Heart left ventricle (tissue), 16 donors: ENCODE results near the gene CAMTA1. TPM values are rescaled to one million over a fixed set of nuclear protein-coding genes. Genes with fewer than 3 reads are reported as not detected.
"Not testable (repeated sequence)": the region's sequence is repeated elsewhere in the genome, so short reads cannot be mapped to it uniquely, and the experiment has no call there.

Experiments used
- ATAC-seq, 4 donors: fragments of 200-7000 bp; cut with Tn5 transposase; one replicate each; pipeline ENCODE4 v1.9.1; 2020 to 2022; ENCODE audit warnings: moderate library complexity in 4 of 4, mild to moderate bottlenecking in 3 of 4, moderate number of reproducible peaks in 1 of 4
- DNase-seq, 5 donors: peaks; one replicate each; pipeline ENCODE4 v3.0.0-alpha.2; 2020
- H3K27ac ChIP-seq, 12 donors: fragments of 200-600 bp; sonication (generic) in 4 of 12; one replicate each; pipeline versions ENCODE4 v1.5.0 to v1.8.0; 2016 to 2022; ENCODE audit warnings: mild to moderate bottlenecking in 2 of 12
- H3K27me3 ChIP-seq, 9 donors: fragments of 200-600 bp; sonication (generic) in 2 of 9; one replicate each; pipeline versions ENCODE4 v1.5.1 to v1.8.0; 2016 to 2022; ENCODE audit warnings: mild to moderate bottlenecking in 3 of 9
- H3K36me3 ChIP-seq, 9 donors: fragments of 200-600 bp; sonication (generic) in 2 of 9; one replicate each; pipeline versions ENCODE4 v1.5.0 to v1.8.0; 2018 to 2022; ENCODE audit warnings: mild to moderate bottlenecking in 2 of 9
- H3K4me1 ChIP-seq, 12 donors: fragments of 200-600 bp; sonication (generic) in 4 of 12; one replicate each; pipeline versions ENCODE4 v1.5.0 to v1.8.0; 2016 to 2022; ENCODE audit warnings: mild to moderate bottlenecking in 3 of 12
- H3K4me3 ChIP-seq, 12 donors: fragments of 200-600 bp; sonication (generic) in 4 of 12; one replicate each; pipeline versions ENCODE4 v1.5.0 to v1.8.0; 2017 to 2022; ENCODE audit warnings: mild to moderate bottlenecking in 9 of 12, moderate library complexity in 4 of 12
- H3K9me3 ChIP-seq, 12 donors: fragments of 200-600 bp; sonication (generic) in 4 of 12; one replicate each; pipeline versions ENCODE4 v1.5.0 to v1.8.0; 2016 to 2022; ENCODE audit warnings: mild to moderate bottlenecking in 1 of 12
- POLR2A ChIP-seq, 2 donors: fragments of 450-650 bp; IDR thresholded peaks; one replicate each; pipeline ENCODE4 v1.6.1; 2017; ENCODE audit warnings: antibody characterized with exemption in 2 of 2, mild to moderate bottlenecking in 2 of 2, moderate library complexity in 2 of 2
- WGBS, 4 donors: extraction: QIAGEN DNeasy Blood & Tissue Kit in 2 of 4; methylation state at CpG; one replicate each; pipeline versions ENCODE4 v1.1.5 to v1.1.7; 2013 to 2018; 5-methylcytosine and 5-hydroxymethylcytosine counted together
- intact Hi-C, 10 donors: fragments of 100-400 bp; cut with DNase I; formaldehyde crosslinking; loops; one replicate each; pipeline versions ENCODE4 v1.11.1 to v1.14.2; 2022
- polyA plus RNA-seq, 2 donors: library from polyadenylated mRNA; stranded (reverse); fragments of 200-250 nt; gene quantifications; one replicate each; pipeline ENCODE4 v1.2.3, GENCODE V29; 2013
- total RNA-seq, 9 donors: library from RNA; depleted of rRNA in 2 of 9; stranded (reverse); fragments of >200 nt in 2 of 9; fragmentation: NEBNext Ultra II Directional in 3 of 9; extraction: Animal tissue kit (Norgen Biotek cat#: 25700) in 3 of 9; gene quantifications; one replicate each; pipeline versions ENCODE4 v1.1.0 to v1.2.4, GENCODE V29; 2016 to 2023
- TF ChIP-seq, protein P1 (sequence below), 12 donors: fragments of 200-600 bp; sonication (generic) in 4 of 12; IDR thresholded peaks; one replicate each; pipeline versions ENCODE4 v1.5.0 to v1.8.0; 2018 to 2022; ENCODE audit warnings: antibody characterized with exemption in 12 of 12, mild to moderate bottlenecking in 5 of 12
- donor health status: ischemic (EF 13 %, LVEDD 7.1; RV severe dilation, severe dysfunction).
- donor health status: healthy with polysubstance abuse.
- donor health status: DM: no; HTN: yes; CAD: no.
- donor health status: DM: no; HTN: no; CAD: no.
- donor health status: ischemic (EF 25% LVEDD 6.9; RV normal size, moderate dysfunction).
- donor health status: ischemic (EF 25% LVEDD 5.7; RV mildly dilated, moderate dysfunction).
- donor health status: healthy.
- donor health status: DM: yes; HTN: yes; CAD: no.
- donor health status: ischemic (EF 35%, LVEDD 5.7; RV mildly dilated, moderate dysfunction).
- donor health status: nonischemic (EF 11% LVEDD 7.7; RV severe dilation, severe dysfunction).
- donor health status: DM: yes; HTN: yes; CAD: no.
- donor health status: PGD.
- donor health status: ischemic (EF 29% LVEDD 5.4; RV normal size, mild dysfunction).
- donor health status: nonischemic (EF 23%, LVEDD 6.1; RV moderate dilation, normal function).

Gene CAMTA1
- total and polyA plus RNA-seq, 11 donors, result 114 to 303 (median 137) TPM

DNA sequence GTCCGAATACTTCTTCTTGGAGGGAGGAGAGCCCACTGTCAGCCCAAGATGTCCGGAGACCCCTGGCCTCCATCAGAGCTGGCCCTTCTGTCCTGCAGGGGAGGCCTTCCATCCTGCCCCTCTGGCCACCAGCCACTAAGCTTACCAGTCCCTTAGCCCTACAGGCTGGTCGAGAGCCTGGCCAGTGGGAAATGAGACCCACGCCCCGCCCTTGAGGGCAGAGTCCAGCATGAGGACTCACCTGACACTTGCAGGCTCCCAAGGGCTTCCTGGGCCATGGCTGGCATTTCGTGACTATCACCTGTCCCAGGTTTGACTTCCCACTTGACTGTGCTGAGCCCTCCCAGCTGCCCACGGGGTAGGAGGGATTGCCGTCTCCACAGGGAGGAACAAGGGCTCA is 624.0 kb downstream of the CAMTA1 start:
- H3K36me3 ChIP-seq, result no peaks in the 10 kb centered on the region
- TF ChIP-seq, protein P1, sequence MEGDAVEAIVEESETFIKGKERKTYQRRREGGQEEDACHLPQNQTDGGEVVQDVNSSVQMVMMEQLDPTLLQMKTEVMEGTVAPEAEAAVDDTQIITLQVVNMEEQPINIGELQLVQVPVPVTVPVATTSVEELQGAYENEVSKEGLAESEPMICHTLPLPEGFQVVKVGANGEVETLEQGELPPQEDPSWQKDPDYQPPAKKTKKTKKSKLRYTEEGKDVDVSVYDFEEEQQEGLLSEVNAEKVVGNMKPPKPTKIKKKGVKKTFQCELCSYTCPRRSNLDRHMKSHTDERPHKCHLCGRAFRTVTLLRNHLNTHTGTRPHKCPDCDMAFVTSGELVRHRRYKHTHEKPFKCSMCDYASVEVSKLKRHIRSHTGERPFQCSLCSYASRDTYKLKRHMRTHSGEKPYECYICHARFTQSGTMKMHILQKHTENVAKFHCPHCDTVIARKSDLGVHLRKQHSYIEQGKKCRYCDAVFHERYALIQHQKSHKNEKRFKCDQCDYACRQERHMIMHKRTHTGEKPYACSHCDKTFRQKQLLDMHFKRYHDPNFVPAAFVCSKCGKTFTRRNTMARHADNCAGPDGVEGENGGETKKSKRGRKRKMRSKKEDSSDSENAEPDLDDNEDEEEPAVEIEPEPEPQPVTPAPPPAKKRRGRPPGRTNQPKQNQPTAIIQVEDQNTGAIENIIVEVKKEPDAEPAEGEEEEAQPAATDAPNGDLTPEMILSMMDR (IDR thresholded peaks at IDR 0.05), result no peak
- no peak for TF ChIP-seq POLR2A (IDR thresholded peaks at IDR 0.05)
- ATAC-seq (no peak), DNase-seq (peak in 1 of 5 donors; percentile 10)
- H3K27me3 ChIP-seq, result no peaks in the 10 kb centered on the region
- no peak overlapping the region for H3K4me3 ChIP-seq
- 79 to 94% (median 92%) methylated on average over 6 to 8 of the region's 8 CpGs for WGBS, 4 donors
- no peaks in the 10 kb centered on the region for H3K9me3 ChIP-seq
- intact Hi-C loops, result no loop called here
- no peaks in the 10 kb centered on the region for H3K4me1 ChIP-seq
- no peak overlapping the region for H3K27ac ChIP-seq

DNA sequence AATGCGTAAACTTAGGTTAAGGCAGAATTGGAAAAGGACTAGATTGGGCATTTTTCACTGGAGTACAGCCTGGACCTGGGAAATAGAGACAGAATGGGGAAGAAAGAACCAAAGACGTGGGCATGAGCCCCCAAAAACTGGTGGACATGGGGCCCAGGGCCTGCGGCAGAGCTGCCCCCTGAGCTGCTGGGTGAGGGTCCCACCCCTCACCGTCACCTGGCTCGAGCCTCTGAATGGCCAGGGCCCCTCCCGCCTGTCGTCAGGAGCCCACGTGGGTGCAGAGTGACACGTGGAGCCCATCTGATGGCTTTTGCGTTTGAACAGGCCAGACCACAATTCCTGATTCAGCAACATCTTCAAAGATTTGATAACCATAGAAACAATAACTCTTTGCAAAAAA is 624.9 kb downstream of the CAMTA1 start:
- DNase-seq (peak in 1 of 5 donors; percentile 7), ATAC-seq (no peak)
- Histone ChIP-seq H3K4me1 (no peaks in the 10 kb centered on the region), H3K4me3 (no peak overlapping the region), H3K27ac (no peak overlapping the region), H3K27me3 (no peaks in the 10 kb centered on the region), H3K36me3 (no peaks in the 10 kb centered on the region), H3K9me3 (no peaks in the 10 kb centered on the region)
- TF ChIP-seq, protein P1 (IDR thresholded peaks at IDR 0.05), result no peak
- TF ChIP-seq POLR2A (IDR thresholded peaks at IDR 0.05), result no peak
- intact Hi-C loops, result no loop called here
- WGBS, 4 donors, result 82 to 86% (median 83%) methylated on average over 10 of the region's 10 CpGs

DNA sequence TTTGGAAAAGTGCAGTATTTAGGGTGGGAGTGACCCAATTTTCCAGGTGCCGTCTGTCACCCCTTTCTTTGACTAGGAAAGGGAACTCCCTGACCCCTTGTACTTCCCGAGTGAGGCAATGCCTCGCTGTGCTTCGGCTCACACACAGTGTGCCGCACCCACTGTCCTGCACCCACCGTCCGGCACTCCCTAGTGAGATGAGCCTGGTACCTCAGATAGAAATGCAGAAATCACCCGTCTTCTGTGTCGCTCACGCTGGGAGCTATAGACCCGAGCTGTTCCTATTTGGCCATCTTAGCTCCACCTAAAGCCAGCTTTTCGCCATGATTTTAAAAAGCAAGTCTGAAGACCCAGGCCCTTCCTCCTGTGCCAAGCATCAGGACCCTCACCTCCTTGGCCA is 632.4 kb downstream of the CAMTA1 start:
- H3K27me3 ChIP-seq, H3K4me1 ChIP-seq, intact Hi-C loops, H3K4me3 ChIP-seq, ATAC-seq, H3K36me3 ChIP-seq, H3K9me3 ChIP-seq, H3K27ac ChIP-seq: not testable (repeated sequence)
- 80 to 95% (median 86%) methylated on average over 12 of the region's 12 CpGs for WGBS, 4 donors
- DNase-seq, result peak in 2 of 5 donors; percentile 8 to 20

DNA sequence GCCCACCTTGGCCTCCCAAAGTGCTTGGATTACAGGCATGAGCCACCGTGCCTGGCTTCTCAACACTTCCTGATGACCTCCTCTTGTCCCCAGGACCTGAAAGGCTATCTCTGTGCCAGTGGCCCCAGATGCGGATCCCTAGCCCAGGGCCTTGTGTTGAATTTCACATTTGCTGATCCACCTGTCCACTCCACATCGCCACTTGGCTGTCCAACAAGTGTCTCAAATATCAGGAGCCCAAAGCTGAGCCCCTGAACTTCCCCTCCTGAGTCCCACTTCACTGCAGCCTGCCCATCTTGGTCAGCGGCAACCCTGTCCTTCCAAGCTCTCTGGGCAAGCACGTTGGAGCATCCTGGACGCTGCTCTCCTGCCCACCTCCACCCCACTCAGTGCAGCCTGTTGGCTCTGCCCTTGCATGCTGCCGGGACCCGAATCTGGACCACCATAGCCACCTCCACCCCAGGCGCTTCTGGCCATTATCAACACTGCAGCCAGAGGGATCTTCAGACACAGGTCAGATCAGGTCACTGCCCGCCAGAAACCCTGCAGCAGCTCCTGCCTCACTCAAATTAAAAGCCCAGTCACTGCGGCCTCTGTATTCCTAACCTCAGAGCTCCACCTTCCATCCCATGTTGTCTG is 633.3 kb downstream of the CAMTA1 start:
- Histone ChIP-seq H3K27ac (no peak overlapping the region), H3K4me1 (no peaks in the 10 kb centered on the region), H3K4me3 (no peak overlapping the region), H3K27me3 (no peaks in the 10 kb centered on the region), H3K36me3 (no peaks in the 10 kb centered on the region), H3K9me3 (peaks cover 0 to 4% (median 0%) of the 10 kb centered on the region in 12 donors)
- DNase-seq, result peak in 3 of 5 donors; percentile 12 to 35 (median 14)
- TF ChIP-seq, protein P1 (IDR thresholded peaks at IDR 0.05), result no peak
- TF ChIP-seq POLR2A (IDR thresholded peaks at IDR 0.05), result no peak
- 74 to 86% (median 80%) methylated on average over 10 to 11 of the region's 11 CpGs for WGBS, 4 donors
- ATAC-seq, result no peak
- intact Hi-C loops, result no loop called here

DNA sequence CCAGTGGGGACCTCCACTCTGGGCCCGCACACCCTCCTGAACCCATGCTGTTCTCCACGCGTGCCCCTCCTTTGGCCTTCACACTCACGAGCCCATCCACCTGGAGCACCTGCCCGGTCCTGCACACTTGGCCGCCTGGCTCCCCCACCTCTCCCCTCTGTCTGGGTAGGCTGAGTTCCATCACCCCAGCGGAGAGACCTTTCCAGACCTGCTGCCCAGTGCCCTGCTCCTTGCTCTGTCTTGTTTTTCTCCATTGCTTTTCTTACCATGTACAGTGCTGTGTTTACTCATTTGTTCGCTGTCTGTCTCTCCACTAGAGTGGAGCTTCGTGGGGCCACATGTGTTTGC is 634.8 kb downstream of the CAMTA1 start:
- TF ChIP-seq POLR2A (IDR thresholded peaks at IDR 0.05), result no peak
- TF ChIP-seq, protein P1 (IDR thresholded peaks at IDR 0.05), result no peak
- WGBS, 4 donors, result 71 to 84% (median 83%) methylated on average over 9 of the region's 9 CpGs
- no peak for ATAC-seq
- H3K27ac ChIP-seq, result no peak overlapping the region
- no peaks in the 10 kb centered on the region for H3K27me3 ChIP-seq
- peaks cover 0 to 4% (median 0%) of the 10 kb centered on the region in 12 donors for H3K9me3 ChIP-seq
- H3K4me3 ChIP-seq, result no peak overlapping the region
- no peaks in the 10 kb centered on the region for H3K36me3 ChIP-seq
- intact Hi-C loops, result no loop called here
- H3K4me1 ChIP-seq, result no peaks in the 10 kb centered on the region
- DNase-seq, result peak in 3 of 5 donors; percentile 3 to 39 (median 5)
